Right atrium auricular region (tissue), 2 donors: Measurements from ENCODE around the gene SLC24A1. TPM values are rescaled to one million over a fixed set of nuclear protein-coding genes. Genes with fewer than 3 reads are reported as not detected.

ENCODE experiments used
- DNase-seq: peaks from one replicate; pipeline ENCODE4 v3.0.0-alpha.2; 2019; ENCODE audit warnings: low spot score
- H3K27ac ChIP-seq, 2 donors: fragments of 200-600 bp; sonication (generic); 1 replicate in 1 of 2; 2 replicates in 1 of 2; pipeline ENCODE4 v1.5.1; 2016 to 2019
- H3K27me3 ChIP-seq, 2 donors: fragments of 200-600 bp; sonication (generic); one replicate each; pipeline versions ENCODE4 v1.5.1 to v1.6.0; 2017 to 2019
- H3K36me3 ChIP-seq: fragments of 200-600 bp; sonication (generic); one replicate; pipeline ENCODE4 v1.5.1; 2016
- H3K4me1 ChIP-seq, 2 donors: fragments of 200-600 bp; sonication (generic); one replicate each; pipeline versions ENCODE4 v1.5.1 to v1.6.0; 2017 to 2019
- H3K4me3 ChIP-seq, 2 donors: fragments of 200-600 bp; sonication (generic); 1 replicate in 1 of 2; 2 replicates in 1 of 2; pipeline ENCODE4 v1.5.1; 2017 to 2019; ENCODE audit warnings: mild to moderate bottlenecking in 1 of 2, moderate library complexity in 1 of 2
- H3K9me3 ChIP-seq, 2 donors: fragments of 200-600 bp; sonication (generic); one replicate each; pipeline ENCODE4 v1.5.1; 2019
- total RNA-seq, 2 donors: library from RNA; depleted of rRNA; stranded (reverse); fragments of >200 nt; gene quantifications; one replicate each; pipeline ENCODE4 v1.1.0, GENCODE V29; 2016
- TF ChIP-seq, protein P1 (sequence below), 2 donors: fragments of 200-600 bp; sonication (generic); IDR thresholded peaks; one replicate each; pipeline ENCODE4 v1.5.1; 2019; ENCODE audit warnings: antibody characterized with exemption in 2 of 2

The SLC24A1 gene
- total RNA-seq, 2 donors from 2014 or later, result 1.9 to 2.8 TPM

DNA sequence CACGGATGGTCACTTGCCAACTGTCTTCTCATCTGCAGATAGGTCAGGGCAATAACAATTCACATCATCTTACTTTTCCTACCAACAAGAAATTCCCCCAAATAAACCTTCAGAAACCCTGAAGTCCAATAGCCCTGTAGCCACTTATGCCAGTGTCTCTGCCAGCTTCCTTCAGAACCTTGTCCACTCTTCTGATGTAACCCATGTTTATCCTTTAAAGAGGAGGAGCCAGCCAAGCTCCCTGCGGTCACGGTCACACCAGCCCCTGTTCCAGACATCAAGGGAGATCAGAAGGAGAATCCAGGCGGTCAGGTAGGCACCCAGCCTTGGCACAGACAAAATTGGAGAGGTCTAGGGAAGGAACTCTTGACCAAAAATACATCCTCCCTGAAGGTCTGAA, 23.7 kb downstream of the SLC24A1 start:
- no peaks in the 10 kb centered on the region for H3K4me1 ChIP-seq
- H3K36me3 ChIP-seq, result no peaks in the 10 kb centered on the region
- no peak overlapping the region for H3K4me3 ChIP-seq
- H3K27ac ChIP-seq, result no peak overlapping the region
- H3K9me3 ChIP-seq, result no peaks in the 10 kb centered on the region
- DNase-seq, result no peak
- no peaks in the 10 kb centered on the region for H3K27me3 ChIP-seq
- TF ChIP-seq, protein P1, sequence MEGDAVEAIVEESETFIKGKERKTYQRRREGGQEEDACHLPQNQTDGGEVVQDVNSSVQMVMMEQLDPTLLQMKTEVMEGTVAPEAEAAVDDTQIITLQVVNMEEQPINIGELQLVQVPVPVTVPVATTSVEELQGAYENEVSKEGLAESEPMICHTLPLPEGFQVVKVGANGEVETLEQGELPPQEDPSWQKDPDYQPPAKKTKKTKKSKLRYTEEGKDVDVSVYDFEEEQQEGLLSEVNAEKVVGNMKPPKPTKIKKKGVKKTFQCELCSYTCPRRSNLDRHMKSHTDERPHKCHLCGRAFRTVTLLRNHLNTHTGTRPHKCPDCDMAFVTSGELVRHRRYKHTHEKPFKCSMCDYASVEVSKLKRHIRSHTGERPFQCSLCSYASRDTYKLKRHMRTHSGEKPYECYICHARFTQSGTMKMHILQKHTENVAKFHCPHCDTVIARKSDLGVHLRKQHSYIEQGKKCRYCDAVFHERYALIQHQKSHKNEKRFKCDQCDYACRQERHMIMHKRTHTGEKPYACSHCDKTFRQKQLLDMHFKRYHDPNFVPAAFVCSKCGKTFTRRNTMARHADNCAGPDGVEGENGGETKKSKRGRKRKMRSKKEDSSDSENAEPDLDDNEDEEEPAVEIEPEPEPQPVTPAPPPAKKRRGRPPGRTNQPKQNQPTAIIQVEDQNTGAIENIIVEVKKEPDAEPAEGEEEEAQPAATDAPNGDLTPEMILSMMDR (IDR thresholded peaks at IDR 0.05), result no peak

DNA sequence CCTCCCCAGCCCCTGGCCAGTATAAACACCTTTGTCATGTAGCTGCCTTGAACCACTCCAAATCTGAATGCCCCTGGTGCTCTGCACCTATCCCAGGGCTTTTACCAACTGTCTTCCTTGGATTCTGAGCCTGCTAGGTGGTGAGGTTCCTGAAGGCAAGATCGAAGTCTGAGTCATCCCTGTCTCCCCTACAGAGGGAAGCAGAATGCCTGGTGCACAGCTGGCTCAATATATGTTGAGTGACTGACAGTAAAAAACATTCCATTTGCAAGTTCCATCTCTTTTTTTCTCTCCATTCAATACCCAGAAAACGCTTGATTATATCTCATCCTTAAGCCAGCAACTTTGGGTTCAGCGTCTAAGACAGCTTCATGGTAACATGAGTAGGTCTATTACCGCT, 24.7 kb downstream of the SLC24A1 start:
- H3K27ac ChIP-seq, result no peak overlapping the region
- no peaks in the 10 kb centered on the region for H3K27me3 ChIP-seq
- no peak overlapping the region for H3K4me3 ChIP-seq
- H3K9me3 ChIP-seq, result no peaks in the 10 kb centered on the region
- no peak for DNase-seq
- H3K36me3 ChIP-seq, result no peaks in the 10 kb centered on the region
- TF ChIP-seq, protein P1 (IDR thresholded peaks at IDR 0.05), result no peak
- no peaks in the 10 kb centered on the region for H3K4me1 ChIP-seq

DNA sequence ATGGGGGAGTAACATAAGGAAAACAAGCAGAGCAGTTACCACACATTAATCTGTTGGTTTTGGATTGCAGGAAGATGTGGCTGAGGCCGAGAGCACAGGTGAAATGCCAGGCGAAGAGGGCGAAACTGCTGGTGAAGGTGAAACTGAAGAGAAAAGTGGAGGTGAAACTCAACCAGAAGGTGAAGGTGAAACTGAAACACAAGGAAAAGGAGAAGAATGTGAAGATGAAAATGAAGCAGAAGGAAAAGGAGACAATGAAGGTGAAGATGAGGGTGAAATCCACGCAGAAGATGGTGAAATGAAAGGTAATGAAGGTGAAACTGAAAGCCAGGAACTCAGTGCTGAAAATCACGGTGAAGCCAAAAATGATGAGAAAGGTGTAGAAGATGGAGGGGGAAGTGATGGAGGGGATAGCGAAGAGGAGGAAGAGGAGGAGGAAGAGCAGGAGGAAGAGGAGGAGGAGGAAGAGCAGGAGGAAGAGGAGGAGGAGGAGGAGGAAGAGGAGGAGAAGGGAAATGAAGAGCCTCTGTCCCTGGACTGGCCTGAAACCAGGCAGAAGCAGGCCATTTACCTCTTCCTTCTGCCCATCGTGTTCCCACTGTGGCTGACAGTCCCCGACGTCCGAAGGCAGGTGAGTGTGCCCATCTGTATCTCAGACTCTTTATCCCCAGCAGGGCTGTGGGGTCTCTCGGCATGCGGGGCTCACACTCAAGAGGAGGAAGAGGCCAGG, 28.7 kb downstream of the SLC24A1 start:
- Histone ChIP-seq H3K9me3 (no peaks in the 10 kb centered on the region), H3K27ac (no peak overlapping the region), H3K4me3 (no peak overlapping the region), H3K4me1 (peaks cover 0 to 12% of the 10 kb centered on the region in 2 donors), H3K27me3 (no peaks in the 10 kb centered on the region), H3K36me3 (no peaks in the 10 kb centered on the region)
- DNase-seq, result no peak
- TF ChIP-seq, protein P1 (IDR thresholded peaks at IDR 0.05), result no peak

DNA sequence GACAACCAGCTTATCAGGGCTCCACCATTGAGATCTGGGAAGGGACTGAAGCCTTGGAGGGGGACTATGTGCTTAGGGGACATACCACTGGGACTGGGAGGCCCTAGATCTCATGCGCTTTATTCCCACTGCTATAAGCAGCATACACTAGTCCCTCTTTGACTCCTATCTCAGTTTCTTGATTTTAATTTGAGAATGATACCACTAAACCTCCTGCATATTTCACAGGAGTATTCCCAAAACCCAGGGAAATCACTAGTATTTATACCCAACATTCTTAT, 29.2 kb downstream of the SLC24A1 start:
- TF ChIP-seq, protein P1 (IDR thresholded peaks at IDR 0.05), result no peak
- Histone ChIP-seq H3K9me3 (no peaks in the 10 kb centered on the region), H3K36me3 (no peaks in the 10 kb centered on the region), H3K27ac (no peak overlapping the region), H3K4me1 (peaks cover 0 to 12% of the 10 kb centered on the region in 2 donors), H3K27me3 (no peaks in the 10 kb centered on the region), H3K4me3 (no peak overlapping the region)
- no peak for DNase-seq

DNA sequence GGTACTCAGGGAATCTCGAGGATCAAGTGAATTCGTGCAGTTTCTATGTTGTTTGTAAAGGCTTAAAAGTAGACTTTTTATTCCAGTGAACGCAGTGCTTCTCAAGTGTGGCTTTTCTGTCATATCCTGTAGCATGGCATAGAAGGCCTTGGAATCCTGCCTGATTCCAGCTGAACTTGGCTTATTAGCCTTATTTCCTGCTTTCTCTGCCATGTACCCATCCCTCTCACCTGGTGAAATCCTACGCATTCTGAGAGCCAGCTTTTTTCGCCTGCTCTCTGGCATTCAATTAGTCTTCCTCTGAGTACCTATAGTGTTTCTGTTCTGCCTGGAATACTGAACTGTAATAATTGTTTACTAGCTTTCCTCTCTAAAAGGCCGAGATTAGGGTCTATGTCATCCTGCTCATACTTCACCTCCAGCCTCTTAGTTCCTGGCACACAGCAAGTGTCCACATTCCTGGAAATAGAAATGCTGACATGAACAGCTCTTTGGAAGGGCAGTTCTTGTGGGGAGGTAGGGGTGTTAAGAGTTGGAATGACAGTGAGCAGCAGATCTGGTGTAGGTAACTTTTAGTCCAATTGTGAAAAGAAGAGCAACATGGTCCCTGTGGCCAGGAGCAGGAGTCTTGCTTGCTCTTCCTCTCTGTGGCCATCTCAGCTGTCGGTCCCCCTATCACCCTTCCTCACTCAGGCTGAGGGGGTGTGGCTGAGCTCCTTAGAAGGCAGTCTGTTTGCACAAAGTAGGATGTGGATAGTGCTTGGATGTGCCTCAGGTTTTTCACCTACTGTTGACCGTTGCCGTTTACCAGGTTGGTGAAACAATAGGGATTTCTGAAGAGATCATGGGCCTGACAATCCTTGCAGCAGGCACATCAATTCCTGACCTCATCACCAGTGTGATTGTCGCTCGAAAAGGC, 30.4 kb downstream of the SLC24A1 start:
- Histone ChIP-seq H3K4me1 (peaks cover 0 to 12% of the 10 kb centered on the region in 2 donors), H3K27ac (no peak overlapping the region), H3K36me3 (no peaks in the 10 kb centered on the region), H3K27me3 (no peaks in the 10 kb centered on the region), H3K9me3 (no peaks in the 10 kb centered on the region), H3K4me3 (no peak overlapping the region)
- TF ChIP-seq, protein P1 (IDR thresholded peaks at IDR 0.05), result no peak
- DNase-seq, result no peak
